GM19025 (cell line): ENCODE measurements around the gene LACTBL1.
"Not testable (repeated sequence)": the region's sequence is repeated elsewhere in the genome, so short reads cannot be mapped to it uniquely, and the experiment has no call there.

Experiments used
- ATAC-seq: cut with Tn5 transposase; IDR thresholded peaks from one replicate; pipeline ENCODE4 v1.9.1; 2021; ENCODE audit warnings: mild to moderate bottlenecking, low read depth, moderate library complexity; ENCODE audit not compliant: unreplicated experiment

LACTBL1 gene

GRCh38 chr1:22980471-22980790, 7.8 kb upstream of the LACTBL1 start:
- not testable (repeated sequence) for ATAC-seq

DNA sequence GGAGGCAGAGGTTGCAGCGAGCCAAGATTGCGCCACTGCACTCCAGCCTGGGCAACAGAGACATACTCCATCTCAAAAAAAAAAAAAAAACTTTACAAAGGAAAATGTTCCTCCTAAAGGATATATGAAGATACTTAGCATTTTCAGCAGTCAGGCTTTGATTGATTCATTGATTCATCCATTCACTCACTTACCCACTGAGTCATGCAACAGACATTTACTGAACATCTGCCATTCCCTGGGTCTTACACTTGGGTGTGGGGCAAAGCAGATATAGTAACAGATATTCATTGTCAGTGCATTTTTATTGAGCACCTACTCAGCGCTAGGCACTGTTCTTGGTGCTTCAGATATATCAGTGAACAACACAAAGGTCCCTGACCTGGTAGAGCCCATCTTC, 5.6 kb upstream of the LACTBL1 start:
- ATAC-seq: no peak

DNA sequence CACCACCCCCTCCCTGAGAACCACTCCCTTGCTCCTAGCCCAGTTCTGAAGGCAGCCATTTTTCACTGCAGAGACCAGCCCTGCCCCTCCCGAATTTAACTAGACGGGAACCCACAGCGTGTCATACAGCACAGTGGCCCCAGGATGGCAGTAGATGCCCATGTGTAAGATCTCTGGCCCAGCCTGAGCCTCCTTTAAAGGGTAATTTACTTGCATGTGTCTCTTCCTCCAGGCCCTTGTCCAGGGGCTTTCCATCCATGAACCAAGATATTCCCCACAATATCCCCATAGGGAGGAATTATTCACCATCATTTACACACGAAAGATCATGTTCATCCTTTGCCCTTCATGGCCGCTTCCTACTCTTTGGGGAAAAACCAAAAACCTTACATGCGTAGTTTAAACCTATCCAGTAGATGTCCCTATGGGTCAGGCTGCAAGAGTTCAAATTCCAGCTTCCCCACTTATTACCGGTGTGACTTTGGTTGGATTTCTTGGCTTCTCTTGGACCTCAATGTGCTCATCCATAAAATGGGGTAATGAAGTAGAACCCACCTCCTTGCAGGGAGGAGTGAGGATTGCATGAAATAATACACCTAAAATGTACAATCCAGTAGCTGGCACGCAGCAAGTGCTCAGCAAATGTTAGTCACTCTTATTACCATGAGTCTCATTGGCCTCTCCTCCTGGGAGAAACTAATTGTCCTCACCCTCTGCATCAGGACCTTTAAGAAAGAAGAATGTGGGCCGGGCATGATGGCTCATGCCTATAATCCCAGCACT, 4.0 kb upstream of the LACTBL1 start:
- ATAC-seq: no peak

DNA sequence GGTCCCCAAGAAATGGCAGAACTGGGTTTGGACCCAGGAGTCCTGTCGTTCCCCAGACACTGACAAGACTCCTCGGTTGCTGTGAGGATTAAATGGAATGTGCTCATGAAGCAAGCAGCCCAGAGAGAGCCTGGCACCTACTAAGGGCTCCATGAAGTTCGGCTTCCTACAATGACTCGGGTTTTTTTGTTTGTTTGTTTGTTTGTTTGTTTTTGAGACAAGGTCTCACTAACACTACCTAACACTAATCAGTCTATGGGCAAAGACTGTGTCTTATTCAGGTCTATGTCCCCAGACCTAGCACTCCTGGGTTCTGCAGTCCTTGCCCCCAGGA, 3.4 kb upstream of the LACTBL1 start:
- no peak for ATAC-seq

GRCh38 chr1:22975694-22976093, 3.0 kb upstream of the LACTBL1 start:
- ATAC-seq: no peak

DNA sequence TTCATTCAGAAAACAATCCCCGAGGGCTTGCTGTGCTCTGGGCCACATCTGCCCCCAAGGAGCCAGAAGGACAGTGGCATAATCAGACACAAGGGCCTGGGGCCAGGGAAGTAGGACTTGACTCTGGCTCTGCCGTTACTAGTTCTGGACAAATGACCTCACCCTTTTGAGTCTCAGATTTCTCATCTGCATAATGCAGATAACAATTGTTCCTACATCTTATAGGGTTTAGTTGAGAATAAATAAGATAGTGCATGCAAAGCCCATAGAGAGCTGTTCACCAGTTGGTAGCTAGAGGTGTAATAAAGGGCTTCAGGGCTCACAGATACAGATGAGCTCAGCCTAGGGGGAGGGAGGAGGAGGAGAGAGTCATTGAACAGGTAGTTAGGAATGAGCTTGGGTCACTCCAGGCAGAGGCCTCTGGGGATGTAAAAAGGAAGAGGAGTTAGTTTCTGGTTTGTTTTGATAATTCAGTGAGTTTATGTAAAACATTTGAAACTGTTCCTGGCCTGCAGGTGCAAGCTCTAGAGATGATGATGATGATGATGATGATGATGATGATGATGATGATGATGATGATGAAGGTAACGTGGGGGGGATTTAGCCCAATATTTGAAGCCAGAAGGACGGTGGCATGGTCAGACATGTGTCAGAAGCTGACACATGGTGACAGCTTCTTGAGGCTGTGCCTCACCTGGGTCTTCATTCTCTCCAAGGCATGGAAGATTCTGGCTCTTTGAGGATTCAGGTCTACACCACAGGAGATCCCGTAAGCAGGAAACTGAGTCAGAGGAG, 858 bp downstream of the LACTBL1 start:
- no peak for ATAC-seq

- no peak for ATAC-seq
Observed at GRCh38 chr1:22971161-22971560, 1.5 kb downstream of the LACTBL1 start.

GRCh38 chr1:22970096-22970495, 2.6 kb downstream of the LACTBL1 start:
- ATAC-seq: no peak

GRCh38 chr1:22969304-22969709, 3.4 kb downstream of the LACTBL1 start:
- ATAC-seq: no peak

DNA sequence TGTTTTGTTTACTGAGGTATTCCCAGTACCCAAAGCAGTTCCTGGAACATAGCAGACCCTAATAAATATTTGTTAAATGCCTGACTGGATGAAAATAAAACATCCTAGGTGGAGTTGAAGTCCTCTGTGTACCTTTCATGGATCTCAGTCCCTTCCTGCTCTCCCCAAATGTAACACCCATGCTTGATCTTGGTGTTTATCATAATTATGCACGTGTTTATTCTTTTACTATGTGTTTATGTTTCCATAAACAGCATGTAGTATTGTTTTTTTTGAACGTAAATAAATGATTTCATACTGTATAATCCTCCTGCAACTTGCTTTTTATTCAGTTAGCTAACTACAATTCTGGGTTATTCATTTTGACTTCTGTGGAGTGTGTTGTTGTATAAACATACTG, 4.8 kb downstream of the LACTBL1 start:
- ATAC-seq: no peak

- no peak for ATAC-seq
Observed at GRCh38 chr1:22966309-22966708, 6.4 kb downstream of the LACTBL1 start.

- no peak for ATAC-seq
Observed at GRCh38 chr1:22963044-22963677, 9.5 kb downstream of the LACTBL1 start.

- no peak for ATAC-seq
Observed at GRCh38 chr1:22962558-22962957, 10.1 kb downstream of the LACTBL1 start.

DNA sequence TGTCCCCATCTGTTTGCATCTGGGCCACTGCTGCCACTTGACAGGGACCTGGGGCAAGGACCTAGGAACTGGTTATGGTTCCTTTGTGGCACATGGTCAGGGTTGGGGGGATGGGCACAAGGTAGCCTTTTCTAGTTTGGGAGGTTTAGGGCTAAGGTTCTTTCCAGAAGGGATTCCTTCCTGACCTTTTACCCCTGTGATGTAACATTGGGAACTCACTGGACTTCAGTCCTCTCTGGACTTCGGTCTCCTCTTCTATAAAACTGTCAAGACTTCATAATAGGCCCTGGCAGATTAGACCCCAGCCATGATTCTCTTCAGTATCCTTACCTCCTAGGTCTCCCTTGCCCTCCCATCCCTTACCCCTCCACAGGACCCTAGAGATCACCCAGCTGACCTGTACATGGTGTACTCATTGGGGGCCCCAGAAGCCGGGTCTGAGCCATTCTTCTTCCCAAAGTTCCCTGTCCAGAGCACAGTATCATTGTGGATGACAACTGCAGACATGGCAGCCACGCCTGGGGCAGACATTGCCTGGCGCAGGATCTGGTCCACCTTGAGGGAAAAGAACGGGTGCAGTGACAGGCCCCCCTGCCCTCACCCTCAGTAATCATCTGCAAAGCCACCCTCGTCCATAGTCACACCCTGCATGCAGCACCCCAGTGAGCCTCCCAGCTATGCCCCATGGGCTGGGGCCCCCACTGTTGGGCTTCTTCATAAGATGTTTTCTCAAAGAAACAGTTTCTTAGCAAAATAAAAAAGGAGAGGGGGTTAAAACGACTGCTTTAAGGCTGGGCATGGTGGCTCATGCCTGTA, 12.9 kb downstream of the LACTBL1 start:
- ATAC-seq: no peak

GRCh38 chr1:22958556-22958955, 14.1 kb downstream of the LACTBL1 start:
- no peak for ATAC-seq

- ATAC-seq: no peak
Observed at GRCh38 chr1:22957066-22957465, 15.6 kb downstream of the LACTBL1 start.

DNA sequence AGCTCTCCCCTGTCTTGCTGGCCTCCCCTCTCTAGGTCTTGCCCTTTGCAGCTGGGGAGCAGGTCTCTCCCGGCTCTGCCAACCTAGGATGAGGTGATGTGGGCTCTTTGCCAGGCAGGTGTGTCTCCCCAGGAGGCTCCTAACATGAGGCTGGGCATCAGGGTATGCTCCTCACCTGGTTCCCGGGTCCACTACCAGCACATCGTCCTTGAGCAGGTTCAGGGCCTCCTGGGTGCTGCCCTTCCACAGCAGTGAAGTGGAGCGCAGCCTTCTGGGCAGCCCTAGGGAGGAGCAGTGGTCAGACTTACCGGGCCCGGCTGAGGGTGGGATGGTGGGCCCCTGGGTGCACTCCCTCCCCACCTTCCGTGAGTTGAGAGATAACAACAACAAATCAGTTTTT, 17.5 kb downstream of the LACTBL1 start:
- no peak for ATAC-seq

- no peak for ATAC-seq
Observed at GRCh38 chr1:22953740-22954141, 18.9 kb downstream of the LACTBL1 start.

DNA sequence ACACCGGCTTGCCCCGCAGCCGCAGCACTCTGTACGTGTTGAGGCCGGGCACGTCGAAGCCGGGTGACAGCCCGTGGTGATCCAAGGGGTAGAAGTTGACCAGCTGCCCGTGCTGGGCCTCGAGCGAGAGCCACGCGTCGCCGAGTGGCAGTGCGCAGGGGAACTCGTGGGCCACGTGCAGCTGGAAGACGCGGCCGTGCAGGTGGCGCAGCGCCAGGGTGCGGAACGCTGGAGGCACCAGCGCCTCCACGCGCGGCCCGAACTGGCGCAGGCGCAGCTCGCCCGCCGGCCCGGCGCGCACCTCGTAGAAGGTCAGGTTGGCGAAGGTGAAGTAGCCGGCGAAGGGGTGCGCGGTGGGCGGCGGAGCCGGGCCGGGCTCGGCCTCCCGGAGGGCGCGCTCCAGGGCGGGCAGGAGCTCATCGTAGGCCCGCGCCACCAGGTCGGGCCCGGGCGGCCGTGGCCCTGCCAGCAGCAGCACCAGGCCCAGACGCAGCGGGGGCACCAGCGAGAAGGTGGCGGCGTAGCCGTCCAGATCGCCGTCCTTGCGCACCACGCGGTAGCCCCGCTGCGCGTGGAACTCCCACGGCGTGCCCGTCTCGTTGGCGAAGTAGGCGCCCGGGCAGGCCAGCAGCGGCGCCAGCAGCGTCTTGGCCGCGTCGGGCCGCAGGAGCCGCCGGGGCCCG, 19.5 kb downstream of the LACTBL1 start:
- ATAC-seq: no peak

- no peak for ATAC-seq
Observed at GRCh38 chr1:22952694-22953056, 20.0 kb downstream of the LACTBL1 start.
